Cardiac muscle cell (in vitro differentiated cells and primary cell): Measurements from ENCODE around the gene NRM. TPM values are rescaled to one million over a fixed set of nuclear protein-coding genes. Genes with fewer than 3 reads are reported as not detected.
"Not testable (repeated sequence)": the region's sequence is repeated elsewhere in the genome, so short reads cannot be mapped to it uniquely, and the experiment has no call there.

Source experiments
- DNase-seq, 2 donors: peaks; one replicate each; pipeline versions ENCODE4 v3.0.0 to v3.0.0-alpha.2; 2010 to 2017; ENCODE audit warnings: low read depth in 1 of 2, low spot score in 1 of 2
- H3K27ac ChIP-seq: fragments of 200-600 bp; sonication (generic); 2 replicates; pipeline ENCODE4 v1.5.1; 2016
- H3K27me3 ChIP-seq: fragments of 200-600 bp; sonication (generic); 2 replicates; pipeline ENCODE4 v1.6.0; 2016; ENCODE audit warnings: control low read depth
- H3K36me3 ChIP-seq: fragments of 200-600 bp; sonication (generic); 2 replicates; pipeline ENCODE4 v1.5.1; 2016; ENCODE audit warnings: control low read depth
- H3K4me1 ChIP-seq: fragments of 200-600 bp; sonication (generic); 2 replicates; pipeline ENCODE4 v1.8.1; 2017; ENCODE audit warnings: low read depth, mild to moderate bottlenecking, mixed run types
- H3K4me3 ChIP-seq: fragments of 200-600 bp; sonication (generic); 2 replicates; pipeline ENCODE4 v1.5.1; 2016; ENCODE audit warnings: mild to moderate bottlenecking
- H3K9me3 ChIP-seq: fragments of 200-600 bp; sonication (generic); 2 replicates; pipeline ENCODE4 v1.5.1; 2017; ENCODE audit warnings: low read depth, mild to moderate bottlenecking, control low read depth
- polyA plus RNA-seq: library from polyadenylated mRNA; unstranded; fragments of >200 nt; fragmentation: Nextera tagmentation; extraction: Ambion mirVana; gene quantifications from 2 replicates; pipeline ENCODE4 v1.2.1, GENCODE V29; 2016
- total RNA-seq: library from RNA; depleted of rRNA; stranded (reverse); fragments of >200 nt; gene quantifications from 2 replicates; pipeline ENCODE4 v1.2.3, GENCODE V29; 2016
- TF ChIP-seq, protein P1 (sequence below): IDR thresholded peaks from 2 replicates; pipeline ENCODE4 v1.5.1; 2012; ENCODE audit warnings: low read depth, mild to moderate bottlenecking, low read length

The NRM gene
- total and polyA plus RNA-seq, 2 experiments from 2014 or later, result 17.2 to 29.1 TPM

DNA sequence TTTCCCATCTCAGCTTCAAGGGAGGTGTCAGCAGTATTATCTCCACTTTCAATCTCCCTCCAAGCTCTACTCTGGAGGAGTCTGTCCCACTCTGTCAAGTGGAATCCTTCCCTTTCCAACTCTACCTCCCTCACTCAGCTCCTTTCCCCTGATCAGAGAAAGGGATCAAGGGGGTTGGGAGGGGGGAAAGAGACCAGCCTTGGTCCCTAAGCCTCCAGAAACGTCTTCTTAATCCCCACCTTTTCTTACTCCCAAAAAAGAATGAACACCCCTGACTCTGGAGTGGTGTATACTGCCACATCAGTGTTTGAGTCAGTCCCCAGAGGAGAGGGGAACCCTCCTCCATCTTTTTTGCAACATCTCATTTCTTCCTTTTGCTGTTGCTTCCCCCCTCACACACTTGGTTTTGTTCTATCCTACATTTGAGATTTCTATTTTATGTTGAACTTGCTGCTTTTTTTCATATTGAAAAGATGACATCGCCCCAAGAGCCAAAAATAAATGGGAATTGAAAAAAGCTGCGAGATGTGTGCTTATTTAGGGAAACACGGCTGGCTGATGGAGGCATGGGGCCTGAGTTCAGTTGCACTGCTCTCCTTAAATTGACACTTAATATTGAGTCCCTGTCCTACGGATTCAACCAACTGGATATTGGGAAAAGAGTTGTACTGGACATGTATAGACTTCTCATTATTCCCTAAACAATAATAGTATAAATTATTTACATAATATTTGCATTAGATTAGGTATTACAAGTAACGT lies 34.3 kb upstream of the NRM start:
- H3K4me1 ChIP-seq, result no peaks in the 10 kb centered on the region
- H3K4me3 ChIP-seq, result no peak overlapping the region
- DNase-seq, result no peak
- H3K27ac ChIP-seq, result peak overlapping the region; percentile 69
- H3K36me3 ChIP-seq, result peaks cover 46% of the 10 kb centered on the region
- H3K27me3 ChIP-seq, result no peaks in the 10 kb centered on the region
- H3K9me3 ChIP-seq, result no peaks in the 10 kb centered on the region
- TF ChIP-seq, protein P1, sequence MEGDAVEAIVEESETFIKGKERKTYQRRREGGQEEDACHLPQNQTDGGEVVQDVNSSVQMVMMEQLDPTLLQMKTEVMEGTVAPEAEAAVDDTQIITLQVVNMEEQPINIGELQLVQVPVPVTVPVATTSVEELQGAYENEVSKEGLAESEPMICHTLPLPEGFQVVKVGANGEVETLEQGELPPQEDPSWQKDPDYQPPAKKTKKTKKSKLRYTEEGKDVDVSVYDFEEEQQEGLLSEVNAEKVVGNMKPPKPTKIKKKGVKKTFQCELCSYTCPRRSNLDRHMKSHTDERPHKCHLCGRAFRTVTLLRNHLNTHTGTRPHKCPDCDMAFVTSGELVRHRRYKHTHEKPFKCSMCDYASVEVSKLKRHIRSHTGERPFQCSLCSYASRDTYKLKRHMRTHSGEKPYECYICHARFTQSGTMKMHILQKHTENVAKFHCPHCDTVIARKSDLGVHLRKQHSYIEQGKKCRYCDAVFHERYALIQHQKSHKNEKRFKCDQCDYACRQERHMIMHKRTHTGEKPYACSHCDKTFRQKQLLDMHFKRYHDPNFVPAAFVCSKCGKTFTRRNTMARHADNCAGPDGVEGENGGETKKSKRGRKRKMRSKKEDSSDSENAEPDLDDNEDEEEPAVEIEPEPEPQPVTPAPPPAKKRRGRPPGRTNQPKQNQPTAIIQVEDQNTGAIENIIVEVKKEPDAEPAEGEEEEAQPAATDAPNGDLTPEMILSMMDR, result no peak

DNA sequence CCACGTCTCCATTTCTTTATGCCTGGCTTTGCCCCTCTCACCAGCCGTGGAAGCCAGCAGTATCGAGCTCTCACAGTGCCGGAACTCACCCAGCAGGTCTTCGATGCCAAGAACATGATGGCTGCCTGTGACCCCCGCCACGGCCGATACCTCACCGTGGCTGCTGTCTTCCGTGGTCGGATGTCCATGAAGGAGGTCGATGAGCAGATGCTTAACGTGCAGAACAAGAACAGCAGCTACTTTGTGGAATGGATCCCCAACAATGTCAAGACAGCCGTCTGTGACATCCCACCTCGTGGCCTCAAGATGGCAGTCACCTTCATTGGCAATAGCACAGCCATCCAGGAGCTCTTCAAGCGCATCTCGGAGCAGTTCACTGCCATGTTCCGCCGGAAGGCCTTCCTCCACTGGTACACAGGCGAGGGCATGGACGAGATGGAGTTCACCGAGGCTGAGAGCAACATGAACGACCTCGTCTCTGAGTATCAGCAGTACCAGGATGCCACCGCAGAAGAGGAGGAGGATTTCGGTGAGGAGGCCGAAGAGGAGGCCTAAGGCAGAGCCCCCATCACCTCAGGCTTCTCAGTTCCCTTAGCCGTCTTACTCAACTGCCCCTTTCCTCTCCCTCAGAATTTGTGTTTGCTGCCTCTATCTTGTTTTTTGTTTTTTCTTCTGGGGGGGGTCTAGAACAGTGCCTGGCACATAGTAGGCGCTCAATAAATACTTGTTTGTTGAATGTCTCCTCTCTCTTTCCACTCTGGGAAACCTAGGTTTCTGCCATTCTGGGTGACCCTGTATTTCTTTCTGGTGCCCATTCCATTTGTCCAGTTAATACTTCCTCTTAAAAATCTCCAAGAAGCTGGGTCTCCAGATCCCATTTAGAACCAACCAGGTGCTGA lies 33.3 kb upstream of the NRM start:
- H3K4me1 ChIP-seq, H3K4me3 ChIP-seq, H3K9me3 ChIP-seq, DNase-seq, H3K27me3 ChIP-seq: not testable (repeated sequence)
- peaks cover 38% of the 10 kb centered on the region for H3K36me3 ChIP-seq
- H3K27ac ChIP-seq, result peak overlapping the region; percentile 39

DNA sequence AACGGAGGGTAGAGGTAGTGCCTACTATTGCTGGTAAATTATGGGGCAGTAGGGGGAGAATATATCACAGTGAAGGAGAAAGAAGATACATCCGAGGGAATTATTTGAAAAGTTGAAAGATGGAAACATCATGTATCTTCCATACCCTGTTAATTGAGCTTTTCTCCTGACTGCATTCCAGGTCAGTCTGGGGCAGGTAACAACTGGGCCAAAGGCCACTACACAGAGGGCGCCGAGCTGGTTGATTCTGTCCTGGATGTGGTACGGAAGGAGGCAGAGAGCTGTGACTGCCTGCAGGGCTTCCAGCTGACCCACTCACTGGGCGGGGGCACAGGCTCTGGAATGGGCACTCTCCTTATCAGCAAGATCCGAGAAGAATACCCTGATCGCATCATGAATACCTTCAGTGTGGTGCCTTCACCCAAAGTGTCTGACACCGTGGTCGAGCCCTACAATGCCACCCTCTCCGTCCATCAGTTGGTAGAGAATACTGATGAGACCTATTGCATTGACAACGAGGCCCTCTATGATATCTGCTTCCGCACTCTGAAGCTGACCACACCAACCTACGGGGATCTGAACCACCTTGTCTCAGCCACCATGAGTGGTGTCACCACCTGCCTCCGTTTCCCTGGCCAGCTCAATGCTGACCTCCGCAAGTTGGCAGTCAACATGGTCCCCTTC lies 32.5 kb upstream of the NRM start:
- H3K4me1 ChIP-seq, DNase-seq, H3K27me3 ChIP-seq, H3K4me3 ChIP-seq, H3K9me3 ChIP-seq: not testable (repeated sequence)
- Histone ChIP-seq H3K36me3 (peaks cover 38% of the 10 kb centered on the region), H3K27ac (peak overlapping the region; percentile 88)

DNA sequence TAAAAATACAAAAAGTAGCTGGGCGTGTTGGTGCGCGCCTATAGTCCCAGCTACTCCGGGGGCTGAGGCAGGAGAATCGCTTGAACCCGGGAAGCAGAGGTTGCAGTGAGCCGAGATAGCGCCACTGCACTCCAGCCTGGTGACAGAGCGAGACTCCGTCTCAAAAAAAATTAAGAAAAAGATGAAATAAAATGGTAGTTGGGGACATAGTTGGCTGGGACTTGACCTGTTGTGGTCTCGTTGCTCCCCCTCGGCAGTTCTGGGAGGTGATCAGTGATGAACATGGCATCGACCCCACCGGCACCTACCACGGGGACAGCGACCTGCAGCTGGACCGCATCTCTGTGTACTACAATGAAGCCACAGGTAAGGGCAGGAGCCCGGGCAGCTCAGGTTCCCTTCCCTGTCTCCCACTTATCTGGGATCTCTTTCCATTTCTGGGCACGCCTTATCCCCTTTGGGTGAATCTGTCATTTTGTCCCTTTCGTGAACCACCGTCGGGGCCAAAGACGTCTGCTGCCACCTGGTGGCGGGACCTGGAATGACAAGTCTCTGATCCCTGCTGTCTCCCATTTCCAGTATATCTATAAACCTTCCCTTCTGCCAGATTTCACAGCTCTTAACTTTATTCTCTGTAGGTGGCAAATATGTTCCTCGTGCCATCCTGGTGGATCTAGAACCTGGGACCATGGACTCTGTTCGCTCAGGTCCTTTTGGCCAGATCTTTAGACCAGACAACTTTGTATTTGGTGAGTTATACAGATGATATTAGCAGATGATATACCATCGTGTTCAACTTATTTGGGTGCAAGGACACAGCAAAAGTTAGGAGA lies 31.7 kb upstream of the NRM start:
- Histone ChIP-seq H3K4me1 (peaks cover 6% of the 10 kb centered on the region), H3K27me3 (no peaks in the 10 kb centered on the region), H3K27ac (peak overlapping the region; percentile 88), H3K9me3 (no peaks in the 10 kb centered on the region), H3K4me3 (peak overlapping the region; percentile 96), H3K36me3 (peaks cover 32% of the 10 kb centered on the region)
- TF ChIP-seq, protein P1, result peak; percentile 87
- peak; percentile 79 to 81 for DNase-seq

DNA sequence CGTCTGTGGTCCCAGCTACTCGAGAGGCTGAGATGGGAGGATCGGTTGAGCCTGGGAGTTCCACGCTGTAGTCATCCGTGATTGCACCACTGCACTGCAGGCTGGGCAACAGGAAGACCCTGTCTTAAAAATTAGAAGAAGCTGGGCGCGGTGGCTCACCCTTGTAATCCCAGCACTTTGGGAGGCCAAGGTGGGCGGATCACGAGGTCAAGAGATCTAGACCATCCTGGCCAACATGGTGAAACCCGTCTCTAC lies 31.2 kb upstream of the NRM start:
- not testable (repeated sequence) for H3K4me1 ChIP-seq, H3K9me3 ChIP-seq, H3K27me3 ChIP-seq
- peak overlapping the region; percentile 88 for H3K27ac ChIP-seq
- peak in 1 of 2 donors; percentile 64 for DNase-seq
- peaks cover 26% of the 10 kb centered on the region for H3K36me3 ChIP-seq
- H3K4me3 ChIP-seq, result peak overlapping the region; percentile 96

DNA sequence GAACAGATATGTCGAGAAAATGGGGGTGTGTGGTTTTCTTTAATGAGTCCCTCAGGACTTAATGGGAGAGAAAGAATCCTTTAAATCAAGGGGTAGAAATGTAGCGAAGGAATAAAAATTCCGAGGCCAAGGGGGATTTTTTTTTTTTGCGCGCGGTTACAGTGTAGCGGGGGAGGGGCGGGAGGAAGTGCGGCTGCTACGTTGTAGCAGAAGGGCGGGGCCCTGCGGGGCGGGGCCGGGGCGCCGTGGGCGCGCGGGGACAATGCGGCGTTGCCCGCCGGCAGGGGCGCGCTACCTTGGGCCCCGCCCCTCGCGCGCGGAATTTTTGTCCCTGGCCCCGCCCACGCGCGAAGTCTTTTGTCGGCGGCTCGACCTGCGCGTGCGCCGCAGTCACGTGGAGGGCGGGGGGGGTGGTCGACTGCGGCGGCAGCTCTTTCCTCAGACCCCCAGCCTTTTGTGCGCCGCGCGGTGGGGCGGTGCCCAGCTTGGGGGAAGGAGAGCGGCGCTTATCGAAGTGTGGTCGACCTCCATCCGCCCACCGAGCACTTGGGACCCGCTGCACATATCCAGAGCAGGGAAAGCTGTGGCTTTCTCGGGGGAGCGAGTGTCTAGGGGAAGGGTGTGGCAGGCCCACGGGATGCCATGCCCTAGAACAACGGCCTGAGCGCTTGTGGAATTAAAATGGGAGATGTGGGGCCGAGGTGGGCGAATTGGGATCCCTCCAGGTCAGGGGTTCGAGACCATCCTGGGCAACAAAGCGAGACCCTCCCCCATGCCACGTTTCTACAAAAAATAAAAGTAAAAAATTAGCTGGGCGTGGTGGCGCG lies 30.6 kb upstream of the NRM start:
- peaks cover 6% of the 10 kb centered on the region for H3K4me1 ChIP-seq
- DNase-seq, result peak; percentile 95
- TF ChIP-seq, protein P1, result peak; percentile 21

More for the DNA sequence above, 30.6 kb upstream of the NRM start:
- no peaks in the 10 kb centered on the region for H3K9me3 ChIP-seq
- H3K36me3 ChIP-seq, result peaks cover 23% of the 10 kb centered on the region
- H3K27ac ChIP-seq, result peak overlapping the region; percentile 88
- H3K4me3 ChIP-seq, result peak overlapping the region; percentile 96
- H3K27me3 ChIP-seq, result no peaks in the 10 kb centered on the region
